Lower leg skin (tissue), 4 donors: ENCODE measurements around the gene OBP2A. TPM values are rescaled to one million over a fixed set of nuclear protein-coding genes. Genes with fewer than 3 reads are reported as not detected.
A peak's percentile ranks its signal among the peaks of the same experiment; 100 is the strongest.

Source experiments
- DNase-seq, 2 donors: peaks; one replicate each; pipeline ENCODE4 v3.0.0-alpha.2; 2019; ENCODE audit warnings: low spot score in 2 of 2
- H3K4me3 ChIP-seq: fragments of 200-600 bp; sonication (generic); 2 replicates; pipeline ENCODE4 v1.5.1; 2017; ENCODE audit warnings: mild to moderate bottlenecking, low read depth; ENCODE audit not compliant: poor library complexity, severe bottlenecking
- POLR2A ChIP-seq, 2 donors: fragments of 450-650 bp; IDR thresholded peaks; one replicate each; pipeline ENCODE4 v1.6.1; 2016 to 2017; ENCODE audit warnings: antibody characterized with exemption in 2 of 2, mild to moderate bottlenecking in 1 of 2, moderate library complexity in 1 of 2
- WGBS, 2 donors: methylation state at CpG; one replicate each; pipeline ENCODE4 v1.1.5; 2018; 5-methylcytosine and 5-hydroxymethylcytosine counted together
- intact Hi-C: fragments of 100-400 bp; cut with DNase I; formaldehyde crosslinking; loops from one replicate; pipeline ENCODE4 v1.15.0; 2023; ENCODE audit warnings: low total_unique reads
- total RNA-seq, 4 donors: library from RNA; depleted of rRNA; stranded (reverse); fragments of >200 nt; gene quantifications; one replicate each; pipeline ENCODE4 v1.1.0, GENCODE V29; 2016
- TF ChIP-seq, protein P1 (sequence below), 3 donors: fragments of 450-650 bp; IDR thresholded peaks; one replicate each; pipeline ENCODE4 v1.5.1; 2016; ENCODE audit warnings: antibody characterized with exemption in 3 of 3, mild to moderate bottlenecking in 3 of 3, moderate library complexity in 2 of 3

Gene OBP2A
- total RNA-seq, 4 donors from 2014 or later: 4.7 to 6.6 TPM; not detected in 2

DNA sequence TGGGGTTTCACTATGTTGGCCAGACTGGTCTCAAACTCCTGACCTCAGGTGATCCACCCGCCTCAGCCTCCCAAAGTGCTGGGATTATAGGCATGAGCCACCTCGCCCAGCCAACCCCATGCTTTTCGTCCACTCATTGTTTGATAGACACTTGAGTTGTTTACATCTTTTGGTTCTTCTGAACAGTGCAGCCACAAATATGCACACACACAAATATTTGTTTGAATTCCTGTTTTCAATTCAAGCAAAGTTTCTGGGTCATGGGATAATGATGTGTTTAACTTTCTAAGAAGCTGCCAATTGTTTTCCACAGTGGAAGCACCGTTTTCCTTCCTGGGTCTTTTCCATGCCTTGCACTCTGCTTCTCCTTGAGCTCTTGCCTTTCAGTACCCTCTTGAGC is 8.8 kb downstream of the OBP2A start:
- no peak overlapping the region for H3K4me3 ChIP-seq
- intact Hi-C loops: no loop called here
- TF ChIP-seq, protein P1, sequence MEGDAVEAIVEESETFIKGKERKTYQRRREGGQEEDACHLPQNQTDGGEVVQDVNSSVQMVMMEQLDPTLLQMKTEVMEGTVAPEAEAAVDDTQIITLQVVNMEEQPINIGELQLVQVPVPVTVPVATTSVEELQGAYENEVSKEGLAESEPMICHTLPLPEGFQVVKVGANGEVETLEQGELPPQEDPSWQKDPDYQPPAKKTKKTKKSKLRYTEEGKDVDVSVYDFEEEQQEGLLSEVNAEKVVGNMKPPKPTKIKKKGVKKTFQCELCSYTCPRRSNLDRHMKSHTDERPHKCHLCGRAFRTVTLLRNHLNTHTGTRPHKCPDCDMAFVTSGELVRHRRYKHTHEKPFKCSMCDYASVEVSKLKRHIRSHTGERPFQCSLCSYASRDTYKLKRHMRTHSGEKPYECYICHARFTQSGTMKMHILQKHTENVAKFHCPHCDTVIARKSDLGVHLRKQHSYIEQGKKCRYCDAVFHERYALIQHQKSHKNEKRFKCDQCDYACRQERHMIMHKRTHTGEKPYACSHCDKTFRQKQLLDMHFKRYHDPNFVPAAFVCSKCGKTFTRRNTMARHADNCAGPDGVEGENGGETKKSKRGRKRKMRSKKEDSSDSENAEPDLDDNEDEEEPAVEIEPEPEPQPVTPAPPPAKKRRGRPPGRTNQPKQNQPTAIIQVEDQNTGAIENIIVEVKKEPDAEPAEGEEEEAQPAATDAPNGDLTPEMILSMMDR (IDR thresholded peaks at IDR 0.05): no peak
- no peak for TF ChIP-seq POLR2A (IDR thresholded peaks at IDR 0.05)
- WGBS, 2 donors: 77 to 83% methylated on average over 4 of the region's 4 CpGs
- DNase-seq: peak in 1 of 2 donors; percentile 39

DNA sequence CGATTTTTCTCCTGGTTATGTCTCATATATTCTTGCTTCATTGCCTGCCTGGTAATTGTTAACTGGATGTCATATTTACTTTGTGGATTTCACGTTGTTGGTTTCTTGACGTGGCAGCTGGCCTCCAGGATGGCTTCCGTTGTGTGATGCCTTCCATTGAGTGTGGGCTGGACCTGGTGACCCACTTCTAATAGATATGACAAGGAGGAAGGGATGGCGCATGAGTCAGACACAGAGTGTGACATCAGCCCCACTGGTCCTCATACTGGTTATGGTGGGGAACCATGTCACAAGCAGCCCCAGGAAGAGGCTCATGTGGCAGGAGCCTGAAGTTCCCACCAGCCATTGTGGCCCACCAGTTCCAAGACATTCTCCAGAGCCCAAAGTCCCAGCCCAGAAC is 9.3 kb downstream of the OBP2A start:
- intact Hi-C loops: no loop called here
- 85 to 91% methylated on average over 5 of the region's 5 CpGs for WGBS, 2 donors
- peak in 1 of 2 donors; percentile 43 for DNase-seq
- TF ChIP-seq POLR2A (IDR thresholded peaks at IDR 0.05): no peak
- TF ChIP-seq, protein P1 (IDR thresholded peaks at IDR 0.05): no peak
- no peak overlapping the region for H3K4me3 ChIP-seq

DNA sequence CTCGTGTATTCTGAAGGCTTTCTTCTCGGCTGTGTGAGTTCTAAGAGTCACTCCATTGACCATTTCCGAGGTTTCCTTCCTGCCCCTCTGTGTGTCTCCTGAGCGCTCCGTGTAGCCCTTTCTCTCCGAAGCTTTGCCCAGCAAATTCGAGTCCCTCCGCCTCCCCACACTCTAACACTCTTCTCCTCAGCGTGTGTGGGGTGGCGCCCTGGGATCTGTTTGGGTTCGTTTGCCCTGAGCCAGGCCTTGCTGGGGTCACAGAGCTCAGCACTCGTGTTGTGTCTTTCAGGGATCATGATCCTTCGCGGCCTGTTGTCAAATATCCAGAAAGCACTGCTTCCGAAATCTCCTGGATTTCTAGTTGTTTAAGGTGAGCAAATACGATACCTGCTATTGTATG is 10.0 kb downstream of the OBP2A start:
- peak in 1 of 2 donors; percentile 42 for DNase-seq
- no peak overlapping the region for H3K4me3 ChIP-seq
- WGBS, 2 donors: 70 to 75% methylated on average over 16 of the region's 16 CpGs
- intact Hi-C loops: no loop called here
- TF ChIP-seq POLR2A (IDR thresholded peaks at IDR 0.05): no peak
- TF ChIP-seq, protein P1 (IDR thresholded peaks at IDR 0.05): no peak

DNA sequence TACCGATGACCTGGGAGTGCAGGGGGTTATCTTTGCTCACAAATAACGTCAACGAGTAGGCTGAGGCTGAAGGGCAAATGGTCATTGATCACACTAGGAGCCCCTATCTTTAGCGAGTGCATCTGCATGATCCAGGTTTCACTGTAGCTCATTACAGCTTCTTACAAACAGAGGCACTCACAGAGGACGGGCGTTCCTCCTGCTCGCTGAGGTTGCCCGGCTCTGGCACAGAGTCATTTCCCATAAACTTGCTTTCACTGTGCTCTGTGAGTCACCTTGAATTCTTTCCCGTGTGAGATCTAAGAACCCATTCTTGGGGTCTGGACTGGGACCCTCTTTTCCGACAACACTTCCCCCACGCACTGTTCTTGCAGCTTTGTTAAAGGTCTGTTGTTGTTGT is 13.7 kb downstream of the OBP2A start:
- no peak for TF ChIP-seq POLR2A (IDR thresholded peaks at IDR 0.05)
- TF ChIP-seq, protein P1 (IDR thresholded peaks at IDR 0.05): no peak
- no peak for DNase-seq
- H3K4me3 ChIP-seq: no peak overlapping the region
- intact Hi-C loops: no loop called here
- WGBS, 2 donors: 60 to 69% methylated on average over 11 of the region's 11 CpGs

DNA sequence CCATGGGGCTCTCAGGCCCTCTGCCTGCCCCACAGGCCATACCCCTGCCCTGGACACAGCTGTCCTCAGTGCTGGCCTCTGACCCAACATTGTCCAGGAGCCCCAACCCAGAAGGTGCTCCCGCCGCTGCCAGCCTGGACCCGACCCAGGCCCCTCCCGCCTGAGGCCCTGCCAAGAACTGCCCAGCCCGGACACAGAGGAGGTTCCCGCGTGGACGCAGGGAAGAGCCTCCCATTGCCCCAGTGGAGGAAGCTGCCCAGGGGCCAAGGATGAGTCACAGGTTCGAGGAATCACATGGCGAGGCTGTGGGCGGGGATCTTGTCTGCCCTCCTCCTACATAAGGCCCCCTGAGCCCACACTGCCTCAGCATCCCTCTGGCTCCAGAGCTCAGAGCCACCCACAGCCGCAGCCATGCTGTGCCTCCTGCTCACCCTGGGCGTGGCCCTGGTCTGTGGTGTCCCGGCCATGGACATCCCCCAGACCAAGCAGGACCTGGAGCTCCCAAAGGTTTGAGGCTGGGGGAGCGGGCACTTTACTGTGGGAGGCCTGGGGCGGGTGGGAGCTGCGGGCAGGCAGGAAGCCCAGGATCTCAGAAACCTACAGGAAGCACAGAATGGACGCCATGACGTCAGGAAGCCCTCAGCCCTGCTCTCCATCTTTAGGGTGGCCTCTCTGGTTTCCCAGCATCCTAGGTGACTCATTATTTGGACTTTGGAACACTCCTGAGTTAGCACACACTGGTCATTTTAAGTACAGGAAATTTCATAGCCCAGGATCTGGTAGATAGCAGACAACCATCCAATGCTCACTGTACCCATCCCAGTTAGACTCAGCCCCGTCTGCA is 15.7 kb downstream of the OBP2A start, which contains the start of gene PAEP:
PAEP (plus strand) TSS at position 366 of the 844 bp plus-strand sequence.
- peak in 1 of 2 donors; percentile 69 for DNase-seq
- TF ChIP-seq, protein P1 (IDR thresholded peaks at IDR 0.05): no peak
- TF ChIP-seq POLR2A (IDR thresholded peaks at IDR 0.05): no peak
- intact Hi-C loops: no loop called here
- 76 to 86% methylated on average over 15 to 19 of the region's 20 CpGs for WGBS, 2 donors
- H3K4me3 ChIP-seq: no peak within 1 kb of the TSS
